Duodenal mucosa (tissue), 2 donors: Measurements from ENCODE around the gene CYP26A1.

Experiments
- H3K27ac ChIP-seq: one replicate; pipeline ENCODE4 v1.7.0; 2013; ENCODE audit warnings: low read depth, low read length
- H3K27me3 ChIP-seq, 2 donors: one replicate each; pipeline ENCODE4 v1.7.0; 2013; ENCODE audit warnings: low read length in 2 of 2, control low read depth in 1 of 2; ENCODE audit not compliant: insufficient read depth in 2 of 2, control insufficient read depth in 1 of 2
- H3K36me3 ChIP-seq, 2 donors: one replicate each; pipeline ENCODE4 v1.7.0; 2013; ENCODE audit warnings: low read length in 2 of 2, control low read depth in 1 of 2; ENCODE audit not compliant: insufficient read depth in 2 of 2, control insufficient read depth in 1 of 2
- H3K4me1 ChIP-seq, 2 donors: one replicate each; pipeline ENCODE4 v1.7.0; 2013; ENCODE audit warnings: low read length in 2 of 2, control low read depth in 1 of 2; ENCODE audit not compliant: insufficient read depth in 2 of 2, control insufficient read depth in 1 of 2
- H3K4me3 ChIP-seq, 2 donors: one replicate each; pipeline ENCODE4 v1.7.0; 2013; ENCODE audit warnings: low read length in 2 of 2, low read depth in 1 of 2
- H3K9ac ChIP-seq, 2 donors: one replicate each; pipeline ENCODE4 v1.7.0; 2013; ENCODE audit warnings: low read length in 2 of 2, low read depth in 1 of 2
- H3K9me3 ChIP-seq, 2 donors: one replicate each; pipeline ENCODE4 v1.7.0; 2013; ENCODE audit warnings: low read length in 2 of 2, control low read depth in 1 of 2; ENCODE audit not compliant: control insufficient read depth in 1 of 2

CYP26A1 gene

DNA sequence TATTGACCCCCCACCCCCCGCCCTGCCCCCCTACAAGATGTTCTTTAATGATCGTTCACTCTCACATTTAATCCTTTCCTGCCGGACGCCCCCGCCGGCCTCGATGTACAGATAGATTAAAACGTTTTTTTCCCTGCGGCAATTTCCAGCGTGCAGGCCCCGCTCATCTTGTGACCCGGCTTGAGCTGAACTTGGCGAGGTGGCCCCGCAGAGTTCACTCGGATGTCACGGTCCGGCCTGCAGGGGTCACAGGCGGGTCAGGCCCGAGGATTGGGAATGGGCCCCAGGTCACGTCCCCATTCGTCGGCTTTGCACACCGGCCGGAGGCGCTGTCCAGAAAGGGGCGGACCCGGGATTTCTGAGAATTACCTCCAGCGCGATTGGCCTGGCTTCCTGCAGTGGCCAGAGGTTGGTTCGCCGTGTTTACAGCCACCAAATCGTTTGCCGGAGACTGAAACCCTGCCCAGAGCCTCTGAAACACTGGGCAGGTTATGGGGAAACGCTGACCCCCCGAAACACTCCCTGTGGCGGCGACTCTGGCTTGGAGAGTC, 1.9 kb upstream of the CYP26A1 start:
- peaks cover 81 to 92% of the 10 kb centered on the region in 2 donors for H3K27me3 ChIP-seq
- H3K27ac ChIP-seq = no peak overlapping the region
- H3K4me1 ChIP-seq = peaks cover 17 to 43% of the 10 kb centered on the region in 2 donors
- H3K9ac ChIP-seq = no peak overlapping the region
- peak overlapping the region; percentile 68 to 69 for H3K4me3 ChIP-seq
- H3K9me3 ChIP-seq = no peaks in the 10 kb centered on the region
- no peaks in the 10 kb centered on the region for H3K36me3 ChIP-seq

GRCh38 chr10:93072225-93072712, 1.4 kb upstream of the CYP26A1 start:
- peaks cover 79 to 90% of the 10 kb centered on the region in 2 donors for H3K27me3 ChIP-seq
- H3K9ac ChIP-seq = no peak overlapping the region
- H3K4me1 ChIP-seq = peaks cover 17 to 43% of the 10 kb centered on the region in 2 donors
- no peak overlapping the region for H3K27ac ChIP-seq
- H3K9me3 ChIP-seq = no peaks in the 10 kb centered on the region
- H3K36me3 ChIP-seq = no peaks in the 10 kb centered on the region
- peak overlapping the region; percentile 68 to 69 for H3K4me3 ChIP-seq

- Histone ChIP-seq H3K36me3 (no peaks in the 10 kb centered on the region), H3K27ac (no peak overlapping the region), H3K4me3 (peak overlapping the region; percentile 68 to 69), H3K9me3 (no peaks in the 10 kb centered on the region), H3K27me3 (peaks cover 76 to 90% of the 10 kb centered on the region in 2 donors), H3K9ac (no peak overlapping the region), H3K4me1 (peaks cover 17 to 43% of the 10 kb centered on the region in 2 donors)
These were observed 767 bp upstream of the CYP26A1 start for GRCh38 chr10:93072713-93073538.

DNA sequence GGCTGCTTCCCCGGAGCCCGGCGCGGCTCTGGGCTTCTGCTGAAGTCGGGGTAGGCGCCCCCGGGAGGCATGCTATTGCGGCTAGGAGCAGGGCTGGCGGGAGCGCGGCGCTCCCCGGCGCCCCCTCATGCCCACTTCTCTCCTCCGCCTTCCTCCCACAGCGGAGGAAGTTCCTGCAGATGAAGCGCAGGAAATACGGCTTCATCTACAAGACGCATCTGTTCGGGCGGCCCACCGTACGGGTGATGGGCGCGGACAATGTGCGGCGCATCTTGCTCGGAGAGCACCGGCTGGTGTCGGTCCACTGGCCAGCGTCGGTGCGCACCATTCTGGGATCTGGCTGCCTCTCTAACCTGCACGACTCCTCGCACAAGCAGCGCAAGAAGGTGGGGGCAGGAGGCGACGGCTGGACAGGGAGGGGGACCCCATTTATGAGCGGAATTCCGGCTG, 479 bp downstream of the CYP26A1 start:
- H3K36me3 ChIP-seq = no peaks in the 10 kb centered on the region
- no peak overlapping the region for H3K27ac ChIP-seq
- H3K4me3 ChIP-seq = peak overlapping the region; percentile 40 to 45
- peaks cover 65 to 80% of the 10 kb centered on the region in 2 donors for H3K27me3 ChIP-seq
- H3K4me1 ChIP-seq = peaks cover 12 to 39% of the 10 kb centered on the region in 2 donors
- no peak overlapping the region for H3K9ac ChIP-seq
- H3K9me3 ChIP-seq = no peaks in the 10 kb centered on the region

DNA sequence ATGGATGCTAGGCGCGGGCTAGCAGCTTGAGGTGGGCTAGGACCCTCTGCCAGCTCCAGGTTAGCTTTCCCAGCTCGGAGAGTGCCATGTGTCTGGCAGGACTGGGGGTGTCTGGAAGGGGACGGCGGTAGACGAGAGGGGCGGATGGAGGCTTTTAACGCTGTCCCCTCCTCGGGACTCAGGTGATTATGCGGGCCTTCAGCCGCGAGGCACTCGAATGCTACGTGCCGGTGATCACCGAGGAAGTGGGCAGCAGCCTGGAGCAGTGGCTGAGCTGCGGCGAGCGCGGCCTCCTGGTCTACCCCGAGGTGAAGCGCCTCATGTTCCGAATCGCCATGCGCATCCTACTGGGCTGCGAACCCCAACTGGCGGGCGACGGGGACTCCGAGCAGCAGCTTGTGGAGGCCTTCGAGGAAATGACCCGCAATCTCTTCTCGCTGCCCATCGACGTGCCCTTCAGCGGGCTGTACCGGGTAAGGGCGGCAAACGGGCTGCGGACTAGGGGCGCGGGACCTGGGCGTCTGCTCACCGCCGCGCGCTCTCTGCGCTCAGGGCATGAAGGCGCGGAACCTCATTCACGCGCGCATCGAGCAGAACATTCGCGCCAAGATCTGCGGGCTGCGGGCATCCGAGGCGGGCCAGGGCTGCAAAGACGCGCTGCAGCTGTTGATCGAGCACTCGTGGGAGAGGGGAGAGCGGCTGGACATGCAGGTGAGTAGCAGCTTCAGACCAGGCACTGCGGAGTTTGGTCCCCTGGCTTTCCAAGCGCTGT, 1.1 kb downstream of the CYP26A1 start:
- Histone ChIP-seq H3K9ac (no peak overlapping the region), H3K4me3 (peak overlapping the region; percentile 40 to 45), H3K36me3 (no peaks in the 10 kb centered on the region), H3K9me3 (no peaks in the 10 kb centered on the region), H3K27me3 (peaks cover 68 to 78% of the 10 kb centered on the region in 2 donors), H3K27ac (no peak overlapping the region), H3K4me1 (peaks cover 12 to 39% of the 10 kb centered on the region in 2 donors)

DNA sequence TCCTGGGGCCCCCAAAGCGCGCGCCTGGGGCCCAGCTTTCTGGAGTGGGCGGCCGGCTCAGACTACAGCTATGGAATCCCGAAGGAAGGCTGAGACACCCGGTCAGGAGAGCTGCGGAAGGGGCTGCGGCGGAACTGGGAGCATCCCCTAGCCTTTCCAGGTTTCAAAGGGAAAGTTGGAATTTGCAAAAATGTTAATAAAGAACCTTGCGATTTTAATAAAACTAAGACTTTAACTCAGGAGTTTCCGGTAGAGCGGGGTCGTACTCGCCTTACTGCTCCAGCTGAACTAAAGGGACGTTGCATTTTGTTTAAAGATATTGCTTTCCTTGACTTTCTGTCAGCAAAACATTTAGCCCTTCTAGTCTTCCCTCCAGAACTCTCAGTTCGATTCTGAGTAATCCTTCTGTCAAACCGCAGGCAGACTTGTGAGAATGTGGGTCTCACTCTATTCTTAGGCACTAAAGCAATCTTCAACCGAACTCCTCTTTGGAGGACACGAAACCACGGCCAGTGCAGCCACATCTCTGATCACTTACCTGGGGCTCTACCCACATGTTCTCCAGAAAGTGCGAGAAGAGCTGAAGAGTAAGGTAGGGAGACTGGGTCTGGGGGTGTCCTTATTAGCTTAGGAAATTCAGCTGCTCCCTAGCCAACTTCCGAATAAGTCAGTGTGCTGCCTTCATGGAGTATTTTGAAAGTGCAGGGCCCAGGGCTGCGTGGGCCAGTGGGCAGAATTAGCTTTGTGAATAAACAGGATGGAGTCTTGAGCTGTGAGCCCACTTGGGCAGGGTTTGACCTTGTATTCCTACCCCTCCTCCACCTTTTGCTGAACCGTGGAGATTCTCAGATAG, 1.9 kb downstream of the CYP26A1 start:
- Histone ChIP-seq H3K9me3 (no peaks in the 10 kb centered on the region), H3K9ac (no peak overlapping the region), H3K36me3 (no peaks in the 10 kb centered on the region), H3K4me3 (no peak overlapping the region), H3K4me1 (peaks cover 12 to 43% of the 10 kb centered on the region in 2 donors), H3K27me3 (peaks cover 61 to 74% of the 10 kb centered on the region in 2 donors), H3K27ac (no peak overlapping the region)

DNA sequence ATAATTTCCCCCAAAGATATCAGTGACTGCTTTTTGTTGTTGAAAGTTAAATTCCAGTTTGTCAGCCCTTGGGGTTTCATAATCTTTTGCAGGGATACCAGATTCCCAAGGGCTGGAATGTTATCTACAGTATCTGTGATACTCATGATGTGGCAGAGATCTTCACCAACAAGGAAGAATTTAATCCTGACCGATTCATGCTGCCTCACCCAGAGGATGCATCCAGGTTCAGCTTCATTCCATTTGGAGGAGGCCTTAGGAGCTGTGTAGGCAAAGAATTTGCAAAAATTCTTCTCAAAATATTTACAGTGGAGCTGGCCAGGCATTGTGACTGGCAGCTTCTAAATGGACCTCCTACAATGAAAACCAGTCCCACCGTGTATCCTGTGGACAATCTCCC, 3.2 kb downstream of the CYP26A1 start:
- H3K27me3 ChIP-seq = peaks cover 52 to 64% of the 10 kb centered on the region in 2 donors

DNA sequence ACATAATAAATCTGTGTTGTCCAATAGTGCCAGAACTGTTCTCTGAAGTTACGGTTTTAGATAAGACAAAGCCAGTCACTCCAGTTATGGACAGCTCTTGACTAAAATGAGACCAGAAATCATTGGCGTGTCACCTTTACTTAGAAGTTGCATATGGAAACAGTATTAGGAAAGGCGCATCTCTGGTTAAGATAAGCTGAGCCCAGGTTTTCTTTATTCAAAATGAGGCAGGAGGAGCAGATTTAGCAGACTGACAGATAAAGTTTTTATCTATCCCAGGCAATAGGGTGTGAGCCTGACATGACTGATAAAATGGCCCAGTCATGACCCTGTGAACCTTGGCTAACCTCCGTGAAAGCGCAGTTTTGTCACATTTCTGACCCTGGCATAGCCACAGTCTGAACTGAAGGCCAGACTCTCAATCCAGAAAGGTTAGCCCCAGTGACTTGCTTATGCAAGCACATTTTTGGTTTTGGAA, 4.2 kb downstream of the CYP26A1 start:
- H3K36me3 ChIP-seq = no peaks in the 10 kb centered on the region
- no peak overlapping the region for H3K4me3 ChIP-seq
- H3K27ac ChIP-seq = no peak overlapping the region
- H3K27me3 ChIP-seq = peaks cover 42 to 55% of the 10 kb centered on the region in 2 donors
- no peak overlapping the region for H3K9ac ChIP-seq
- H3K9me3 ChIP-seq = no peaks in the 10 kb centered on the region
- H3K4me1 ChIP-seq = peaks cover 7 to 29% of the 10 kb centered on the region in 2 donors

More for the DNA sequence above, 3.2 kb downstream of the CYP26A1 start:
- Histone ChIP-seq H3K4me1 (peaks cover 12 to 39% of the 10 kb centered on the region in 2 donors), H3K27ac (no peak overlapping the region), H3K36me3 (no peaks in the 10 kb centered on the region), H3K9me3 (no peaks in the 10 kb centered on the region), H3K4me3 (no peak overlapping the region), H3K9ac (no peak overlapping the region)

DNA sequence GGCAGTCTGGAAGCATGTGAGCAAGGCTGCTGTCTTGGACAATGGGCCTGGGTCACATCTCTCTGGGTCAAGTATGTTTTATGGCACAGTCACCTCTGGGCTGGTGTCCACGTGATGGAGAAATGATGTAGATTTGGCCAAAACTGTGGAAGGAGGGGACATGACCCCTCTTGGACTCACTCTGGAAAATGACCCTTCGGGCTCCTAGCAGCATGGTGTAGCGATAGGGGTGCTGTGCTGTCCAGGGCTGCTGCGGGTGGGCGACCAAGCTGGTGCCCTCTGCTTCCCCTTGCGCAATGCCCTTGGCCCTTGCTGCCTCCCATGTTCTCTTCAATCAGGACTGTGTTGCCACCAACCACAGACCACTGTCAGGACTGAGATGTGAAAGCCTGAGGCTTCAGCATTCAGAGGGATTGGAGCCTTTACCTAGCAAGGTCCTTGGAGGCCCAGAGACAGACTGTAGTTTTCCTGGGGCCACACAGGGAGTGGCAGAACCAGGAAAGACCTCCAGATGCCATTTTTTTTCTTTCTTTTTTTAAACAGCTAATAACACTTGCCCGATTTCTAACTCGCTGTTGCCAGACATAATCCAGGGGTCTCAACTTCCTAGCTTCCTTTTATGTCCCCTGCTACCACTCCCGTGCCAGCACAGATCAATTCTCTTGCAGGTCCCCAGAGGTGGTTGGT, 6.1 kb downstream of the CYP26A1 start:
- H3K27me3 ChIP-seq = peaks cover 25 to 38% of the 10 kb centered on the region in 2 donors
- no peak overlapping the region for H3K27ac ChIP-seq
- H3K36me3 ChIP-seq = no peaks in the 10 kb centered on the region
- H3K9me3 ChIP-seq = no peaks in the 10 kb centered on the region
- no peak overlapping the region for H3K9ac ChIP-seq
- no peak overlapping the region for H3K4me3 ChIP-seq
- H3K4me1 ChIP-seq = peaks cover 0 to 10% of the 10 kb centered on the region in 2 donors
